Measurements from ENCODE around the gene UGT1A8.

DNA sequence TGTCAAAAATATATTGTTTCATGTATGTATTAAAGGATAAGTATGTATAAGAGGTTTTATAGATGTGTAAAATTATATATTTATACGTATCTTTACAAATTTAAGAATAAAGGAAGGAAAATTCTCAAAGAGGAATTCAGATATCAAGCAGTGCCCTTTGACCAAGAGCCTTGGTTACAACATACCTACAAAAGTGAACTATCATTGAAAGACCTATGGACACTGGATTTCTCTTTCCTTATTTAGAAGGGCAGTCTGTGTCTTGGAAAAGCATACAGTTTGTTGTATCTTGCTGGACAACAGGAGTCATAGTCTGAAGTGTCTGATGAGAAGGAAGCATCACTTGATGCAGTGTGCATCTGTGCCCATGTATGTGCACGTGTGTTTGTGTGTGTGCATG, 29.0 kb upstream of the UGT1A8 start:
- TF ChIP-seq, protein P1, sequence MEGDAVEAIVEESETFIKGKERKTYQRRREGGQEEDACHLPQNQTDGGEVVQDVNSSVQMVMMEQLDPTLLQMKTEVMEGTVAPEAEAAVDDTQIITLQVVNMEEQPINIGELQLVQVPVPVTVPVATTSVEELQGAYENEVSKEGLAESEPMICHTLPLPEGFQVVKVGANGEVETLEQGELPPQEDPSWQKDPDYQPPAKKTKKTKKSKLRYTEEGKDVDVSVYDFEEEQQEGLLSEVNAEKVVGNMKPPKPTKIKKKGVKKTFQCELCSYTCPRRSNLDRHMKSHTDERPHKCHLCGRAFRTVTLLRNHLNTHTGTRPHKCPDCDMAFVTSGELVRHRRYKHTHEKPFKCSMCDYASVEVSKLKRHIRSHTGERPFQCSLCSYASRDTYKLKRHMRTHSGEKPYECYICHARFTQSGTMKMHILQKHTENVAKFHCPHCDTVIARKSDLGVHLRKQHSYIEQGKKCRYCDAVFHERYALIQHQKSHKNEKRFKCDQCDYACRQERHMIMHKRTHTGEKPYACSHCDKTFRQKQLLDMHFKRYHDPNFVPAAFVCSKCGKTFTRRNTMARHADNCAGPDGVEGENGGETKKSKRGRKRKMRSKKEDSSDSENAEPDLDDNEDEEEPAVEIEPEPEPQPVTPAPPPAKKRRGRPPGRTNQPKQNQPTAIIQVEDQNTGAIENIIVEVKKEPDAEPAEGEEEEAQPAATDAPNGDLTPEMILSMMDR (IDR thresholded peaks at IDR 0.05), result no peak
- TF ChIP-seq EP300 (IDR thresholded peaks at IDR 0.05; ENCODE audit: low read depth), result no peak
- TF ChIP-seq POLR2AphosphoS5 (IDR thresholded peaks at IDR 0.05), result no peak
- no peak for TF ChIP-seq POLR2A (IDR thresholded peaks at IDR 0.05)
